Measurements from ENCODE around the gene SYNM.

The SYNM gene

GRCh38 chr15:99143655-99144610 lies 39.1 kb downstream of the SYNM start:
- no peak overlapping the region for H3K4me3 ChIP-seq (replicated peaks in 1 of 2; ENCODE audit: low read depth in 2 of 2, low read length in 2 of 2)
- TF ChIP-seq CTCF (IDR thresholded peaks at IDR 0.05; ENCODE audit: low read depth, low read length): no peak
- peak; percentile 73 to 74 for DNase-seq (ENCODE audit: low read depth in 2 of 2)

- no peak for DNase-seq (ENCODE audit: low read depth in 2 of 2)
- no peak overlapping the region for H3K4me3 ChIP-seq (replicated peaks in 1 of 2; ENCODE audit: low read depth in 2 of 2, low read length in 2 of 2)
- no peak for TF ChIP-seq CTCF (IDR thresholded peaks at IDR 0.05; ENCODE audit: low read depth, low read length)
Measured at GRCh38 chr15:99145005-99145404, 40.1 kb downstream of the SYNM start.

- DNase-seq (ENCODE audit: low read depth in 2 of 2): no peak
- no peak for TF ChIP-seq CTCF (IDR thresholded peaks at IDR 0.05; ENCODE audit: low read depth, low read length)
- H3K4me3 ChIP-seq (replicated peaks in 1 of 2; ENCODE audit: low read depth in 2 of 2, low read length in 2 of 2): no peak overlapping the region
Measured at GRCh38 chr15:99145778-99146177, 40.9 kb downstream of the SYNM start.

- TF ChIP-seq CTCF (IDR thresholded peaks at IDR 0.05; ENCODE audit: low read depth, low read length): no peak
- no peak overlapping the region for H3K4me3 ChIP-seq (replicated peaks in 1 of 2; ENCODE audit: low read depth in 2 of 2, low read length in 2 of 2)
- DNase-seq (ENCODE audit: low read depth in 2 of 2): no peak
Measured at GRCh38 chr15:99146661-99147060, 41.8 kb downstream of the SYNM start.

GRCh38 chr15:99148851-99149276 lies 44.0 kb downstream of the SYNM start:
- no peak overlapping the region for H3K4me3 ChIP-seq (replicated peaks in 1 of 2; ENCODE audit: low read depth in 2 of 2, low read length in 2 of 2)
- DNase-seq (ENCODE audit: low read depth in 2 of 2): no peak
- TF ChIP-seq CTCF (IDR thresholded peaks at IDR 0.05; ENCODE audit: low read depth, low read length): no peak

- TF ChIP-seq CTCF (IDR thresholded peaks at IDR 0.05; ENCODE audit: low read depth, low read length): no peak
Measured at GRCh38 chr15:99149366-99149765, 44.5 kb downstream of the SYNM start.

More at GRCh38 chr15:99149366-99149765, 44.5 kb downstream of the SYNM start:
- H3K4me3 ChIP-seq (replicated peaks in 1 of 2; ENCODE audit: low read depth in 2 of 2, low read length in 2 of 2): no peak overlapping the region
- DNase-seq (ENCODE audit: low read depth in 2 of 2): no peak

Measured in cardiac fibroblast (primary cell).